Upper lobe of left lung (tissue), 4 donors: ENCODE results near the gene TMEM168.

Source experiments
- CTCF ChIP-seq, 6 experiments: fragments of 450-650 bp in 4 of 6; fragments of 200-600 bp in 2 of 6; sonication (generic) in 2 of 6; IDR thresholded peaks; one replicate each; pipeline ENCODE4 v1.5.1; 2016 to 2019; ENCODE audit warnings: antibody characterized with exemption in 6 of 6
- EP300 ChIP-seq, 4 donors: sonication (generic); formaldehyde crosslinking; IDR thresholded peaks; one replicate each; pipeline ENCODE4 v1.5.1; 2017; ENCODE audit warnings: antibody characterized with exemption in 4 of 4, control low read depth in 2 of 4
- POLR2AphosphoS5 ChIP-seq, 2 donors: sonication (generic); formaldehyde crosslinking; IDR thresholded peaks; one replicate each; pipeline ENCODE4 v1.5.1; 2017; ENCODE audit warnings: antibody characterized with exemption in 2 of 2

- TF ChIP-seq EP300 (IDR thresholded peaks at IDR 0.05) (peak in 1 of 4 donors; percentile 43), CTCF (IDR thresholded peaks at IDR 0.05) (no peak), POLR2AphosphoS5 (IDR thresholded peaks at IDR 0.05) (peak; percentile 76 to 91)
Measured at GRCh38 chr7:112789817-112790585, at the start of gene TMEM168.
